ENCODE data around the gene WBP2. TPM values are rescaled to one million over a fixed set of nuclear protein-coding genes. Genes with fewer than 3 reads are reported as not detected.
A peak's percentile ranks its signal among the peaks of the same experiment; 100 is the strongest.

The WBP2 gene
- total RNA-seq, 1 donor from 2014 or later = 144 TPM

GRCh38 chr17:75876190-75876937, 21.2 kb upstream of the WBP2 start:
- intact Hi-C loops (cut with micrococcal nuclease) = no loop called here
- Histone ChIP-seq H3K9me3 (replicated peaks) (no peaks in the 10 kb centered on the region), H3K36me3 (peaks cover 28% of the 10 kb centered on the region), H3K27ac (replicated peaks) (peak overlapping the region; percentile 96), H3K27me3 (ENCODE audit: low read depth) (no peaks in the 10 kb centered on the region), H3K4me3 (peak overlapping the region; percentile 86), H3K4me1 (peaks cover 78% of the 10 kb centered on the region)
- peak; percentile 51 for DNase-seq
- peak; percentile 10 for TF ChIP-seq CTCF (IDR thresholded peaks at IDR 0.05; ENCODE audit: borderline replicate concordance)

GRCh38 chr17:75875940-75876189, 20.7 kb upstream of the WBP2 start:
- Histone ChIP-seq H3K4me3 (peak overlapping the region; percentile 86), H3K4me1 (peaks cover 81% of the 10 kb centered on the region), H3K27ac (replicated peaks) (peak overlapping the region; percentile 96), H3K27me3 (ENCODE audit: low read depth) (no peaks in the 10 kb centered on the region), H3K9me3 (replicated peaks) (no peaks in the 10 kb centered on the region), H3K36me3 (peaks cover 28% of the 10 kb centered on the region)
- intact Hi-C loops (cut with micrococcal nuclease) = no loop called here
- no peak for TF ChIP-seq CTCF (IDR thresholded peaks at IDR 0.05; ENCODE audit: borderline replicate concordance)
- DNase-seq = no peak

- intact Hi-C loops (cut with micrococcal nuclease) = no loop called here
- Histone ChIP-seq H3K27ac (replicated peaks) (peak overlapping the region; percentile 96), H3K36me3 (peaks cover 28% of the 10 kb centered on the region), H3K4me1 (peaks cover 86% of the 10 kb centered on the region), H3K9me3 (replicated peaks) (no peaks in the 10 kb centered on the region), H3K4me3 (peak overlapping the region; percentile 86), H3K27me3 (ENCODE audit: low read depth) (no peaks in the 10 kb centered on the region)
- no peak for DNase-seq
- TF ChIP-seq CTCF (IDR thresholded peaks at IDR 0.05; ENCODE audit: borderline replicate concordance) = no peak
These were observed 20.2 kb upstream of the WBP2 start for GRCh38 chr17:75875182-75875939.

GRCh38 chr17:75874323-75875181, 19.4 kb upstream of the WBP2 start:
- Histone ChIP-seq H3K36me3 (peaks cover 28% of the 10 kb centered on the region), H3K27me3 (ENCODE audit: low read depth) (no peaks in the 10 kb centered on the region), H3K9me3 (replicated peaks) (no peaks in the 10 kb centered on the region), H3K4me3 (no peak overlapping the region), H3K27ac (replicated peaks) (peak overlapping the region; percentile 96), H3K4me1 (peaks cover 92% of the 10 kb centered on the region)
- DNase-seq = no peak
- no peak for TF ChIP-seq CTCF (IDR thresholded peaks at IDR 0.05; ENCODE audit: borderline replicate concordance)
- intact Hi-C loops (cut with micrococcal nuclease) = no loop called here

- DNase-seq = no peak
- Histone ChIP-seq H3K27ac (replicated peaks) (peak overlapping the region; percentile 96), H3K27me3 (ENCODE audit: low read depth) (no peaks in the 10 kb centered on the region), H3K36me3 (peaks cover 28% of the 10 kb centered on the region), H3K9me3 (replicated peaks) (no peaks in the 10 kb centered on the region), H3K4me1 (peaks cover 95% of the 10 kb centered on the region), H3K4me3 (no peak overlapping the region)
- no peak for TF ChIP-seq CTCF (IDR thresholded peaks at IDR 0.05; ENCODE audit: borderline replicate concordance)
- intact Hi-C loops (cut with micrococcal nuclease) = no loop called here
These were observed 18.6 kb upstream of the WBP2 start for GRCh38 chr17:75873587-75874322.

Data from left ventricle myocardium inferior (tissue), 1 donor.